Colonic mucosa (tissue), 4 donors: ENCODE results near the gene ERICH3. TPM values are rescaled to one million over a fixed set of nuclear protein-coding genes. Genes with fewer than 3 reads are reported as not detected.

Source experiments
- DNase-seq: peaks from one replicate; pipeline ENCODE4 v3.0.0-alpha.2; 2020
- H3K27ac ChIP-seq: fragments of 200-600 bp; one replicate; pipeline ENCODE4 v1.8.0; 2021
- H3K27me3 ChIP-seq: fragments of 200-600 bp; one replicate; pipeline ENCODE4 v1.8.0; 2021
- H3K36me3 ChIP-seq: fragments of 200-600 bp; one replicate; pipeline ENCODE4 v1.8.0; 2021
- H3K4me1 ChIP-seq: fragments of 200-600 bp; one replicate; pipeline ENCODE4 v1.8.0; 2021; ENCODE audit warnings: mild to moderate bottlenecking
- H3K4me3 ChIP-seq: fragments of 200-600 bp; one replicate; pipeline ENCODE4 v1.8.0; 2021
- H3K9ac ChIP-seq, 2 donors: one replicate each; pipeline ENCODE4 v1.7.0; 2013; ENCODE audit warnings: control low read depth in 2 of 2, low read depth in 2 of 2, low read length in 2 of 2
- H3K9me3 ChIP-seq: fragments of 200-600 bp; one replicate; pipeline ENCODE4 v1.8.0; 2021
- intact Hi-C: fragments of 100-400 bp; cut with DNase I; formaldehyde crosslinking; loops from one replicate; pipeline ENCODE4 v1.14.1; 2022
- total RNA-seq, 2 donors: library from RNA; stranded (reverse); fragmentation: NEBNext Ultra II Directional in 1 of 2; extraction: Animal tissue kit (Norgen Biotek cat#: 25700) in 1 of 2; gene quantifications; one replicate each; pipeline ENCODE4 v1.2.1, GENCODE V29; 2021
- TF ChIP-seq, protein P1 (sequence below): fragments of 200-600 bp; IDR thresholded peaks from one replicate; pipeline ENCODE4 v1.8.0; 2022; ENCODE audit warnings: antibody characterized with exemption, mild to moderate bottlenecking
- donor health status: healthy.
- donor health status: DM: no; HTN: no; CAD: no.
- donor health status: DM: no; HTN: no; CAD: no.

The ERICH3 gene
- total RNA-seq, 2 donors from 2014 or later, result 0.16 TPM; not detected in 1

DNA sequence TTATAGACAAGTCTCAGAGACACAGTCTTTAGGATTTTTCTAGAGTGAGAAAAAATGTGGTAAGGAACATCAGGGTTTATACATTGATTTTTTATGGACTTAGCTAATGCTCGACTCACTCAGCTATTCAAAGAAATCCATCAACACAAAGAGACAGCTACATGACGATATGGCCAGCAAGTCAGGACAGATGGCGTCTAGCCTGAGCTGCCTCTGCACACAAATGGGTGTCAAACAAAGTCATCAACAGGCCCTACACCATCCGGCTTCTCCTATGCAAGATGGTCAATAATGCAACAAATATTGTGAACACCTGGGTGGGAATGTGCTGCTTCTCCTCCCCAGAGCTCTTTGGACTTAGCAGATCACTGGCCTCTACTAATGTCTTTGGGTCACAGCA, 13.3 kb upstream of the ERICH3 start:
- H3K9ac ChIP-seq, result no peak overlapping the region
- H3K27ac ChIP-seq, result no peak overlapping the region
- H3K4me3 ChIP-seq, result no peak overlapping the region
- intact Hi-C loops, result no loop called here
- no peak for DNase-seq
- no peaks in the 10 kb centered on the region for H3K27me3 ChIP-seq
- TF ChIP-seq, protein P1, sequence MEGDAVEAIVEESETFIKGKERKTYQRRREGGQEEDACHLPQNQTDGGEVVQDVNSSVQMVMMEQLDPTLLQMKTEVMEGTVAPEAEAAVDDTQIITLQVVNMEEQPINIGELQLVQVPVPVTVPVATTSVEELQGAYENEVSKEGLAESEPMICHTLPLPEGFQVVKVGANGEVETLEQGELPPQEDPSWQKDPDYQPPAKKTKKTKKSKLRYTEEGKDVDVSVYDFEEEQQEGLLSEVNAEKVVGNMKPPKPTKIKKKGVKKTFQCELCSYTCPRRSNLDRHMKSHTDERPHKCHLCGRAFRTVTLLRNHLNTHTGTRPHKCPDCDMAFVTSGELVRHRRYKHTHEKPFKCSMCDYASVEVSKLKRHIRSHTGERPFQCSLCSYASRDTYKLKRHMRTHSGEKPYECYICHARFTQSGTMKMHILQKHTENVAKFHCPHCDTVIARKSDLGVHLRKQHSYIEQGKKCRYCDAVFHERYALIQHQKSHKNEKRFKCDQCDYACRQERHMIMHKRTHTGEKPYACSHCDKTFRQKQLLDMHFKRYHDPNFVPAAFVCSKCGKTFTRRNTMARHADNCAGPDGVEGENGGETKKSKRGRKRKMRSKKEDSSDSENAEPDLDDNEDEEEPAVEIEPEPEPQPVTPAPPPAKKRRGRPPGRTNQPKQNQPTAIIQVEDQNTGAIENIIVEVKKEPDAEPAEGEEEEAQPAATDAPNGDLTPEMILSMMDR, result no peak
- no peaks in the 10 kb centered on the region for H3K4me1 ChIP-seq
- no peaks in the 10 kb centered on the region for H3K9me3 ChIP-seq
- no peaks in the 10 kb centered on the region for H3K36me3 ChIP-seq

DNA sequence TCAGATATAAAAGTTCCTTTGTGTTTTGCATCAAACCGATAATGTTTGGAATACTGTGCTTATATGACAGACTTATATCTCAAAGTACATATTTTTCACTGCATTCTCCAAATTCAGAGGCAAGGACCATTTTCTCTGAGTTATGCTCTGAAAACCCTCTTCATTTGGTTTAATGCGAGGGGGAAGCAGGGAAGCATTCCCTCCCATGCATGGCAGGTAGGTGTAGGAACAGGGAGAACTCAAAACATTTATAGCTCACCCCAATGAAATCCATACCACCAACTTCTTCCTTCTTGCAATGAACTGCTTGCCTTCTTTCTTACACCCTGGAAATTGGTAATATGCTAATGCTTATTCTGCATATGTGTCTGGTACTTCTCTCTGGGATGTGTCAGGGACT, 10.7 kb upstream of the ERICH3 start:
- no peak for DNase-seq
- Histone ChIP-seq H3K9ac (no peak overlapping the region), H3K4me3 (no peak overlapping the region), H3K4me1 (no peaks in the 10 kb centered on the region), H3K27me3 (no peaks in the 10 kb centered on the region), H3K27ac (no peak overlapping the region), H3K36me3 (no peaks in the 10 kb centered on the region), H3K9me3 (no peaks in the 10 kb centered on the region)
- intact Hi-C loops, result no loop called here
- TF ChIP-seq, protein P1, result no peak

DNA sequence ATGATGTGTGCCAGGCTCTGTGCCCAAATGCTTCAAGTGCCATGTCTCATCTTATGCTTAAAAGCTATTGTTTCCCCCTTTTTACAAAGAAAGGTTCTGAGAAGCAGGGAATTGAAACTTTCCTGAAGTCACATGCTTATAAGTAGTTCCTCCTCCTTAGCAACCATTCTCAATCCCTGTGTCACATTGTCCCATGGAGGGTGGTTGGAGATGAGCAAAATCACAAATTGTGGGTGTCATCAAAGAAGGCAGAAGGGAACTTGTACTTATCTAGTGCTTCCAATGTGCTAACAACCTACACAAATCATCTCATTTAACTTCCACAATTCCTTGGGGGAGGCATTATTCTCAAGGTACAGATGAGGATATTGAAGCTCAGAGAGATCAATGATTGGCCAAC, 10.1 kb upstream of the ERICH3 start:
- DNase-seq, result no peak
- H3K4me3 ChIP-seq, result no peak overlapping the region
- H3K27ac ChIP-seq, result no peak overlapping the region
- intact Hi-C loops, result no loop called here
- no peaks in the 10 kb centered on the region for H3K4me1 ChIP-seq
- H3K36me3 ChIP-seq, result no peaks in the 10 kb centered on the region
- H3K9ac ChIP-seq, result no peak overlapping the region
- no peaks in the 10 kb centered on the region for H3K27me3 ChIP-seq
- H3K9me3 ChIP-seq, result no peaks in the 10 kb centered on the region
- TF ChIP-seq, protein P1, result no peak

DNA sequence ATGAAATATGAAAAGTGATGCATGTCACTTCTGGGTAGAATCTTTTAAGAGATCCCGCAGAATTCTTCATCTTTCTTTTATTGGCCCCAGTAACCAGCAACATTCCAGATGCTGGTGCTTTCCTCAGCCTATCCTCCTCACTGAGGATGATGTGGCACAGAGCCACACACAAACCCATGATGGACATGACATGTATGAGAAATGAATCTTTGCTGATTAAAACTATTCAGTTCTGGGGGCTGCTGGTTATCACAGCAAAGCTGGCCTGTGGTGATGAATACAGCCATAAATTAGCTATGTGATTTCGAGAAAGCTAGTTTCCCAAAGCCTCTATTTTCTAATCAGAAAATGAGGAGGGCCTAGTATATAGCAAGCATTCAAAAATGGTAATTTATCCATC, 8.3 kb upstream of the ERICH3 start:
- TF ChIP-seq, protein P1, result no peak
- intact Hi-C loops, result no loop called here
- DNase-seq, result no peak
- Histone ChIP-seq H3K4me3 (no peak overlapping the region), H3K4me1 (no peaks in the 10 kb centered on the region), H3K27me3 (no peaks in the 10 kb centered on the region), H3K27ac (no peak overlapping the region), H3K36me3 (no peaks in the 10 kb centered on the region), H3K9me3 (no peaks in the 10 kb centered on the region), H3K9ac (no peak overlapping the region)

DNA sequence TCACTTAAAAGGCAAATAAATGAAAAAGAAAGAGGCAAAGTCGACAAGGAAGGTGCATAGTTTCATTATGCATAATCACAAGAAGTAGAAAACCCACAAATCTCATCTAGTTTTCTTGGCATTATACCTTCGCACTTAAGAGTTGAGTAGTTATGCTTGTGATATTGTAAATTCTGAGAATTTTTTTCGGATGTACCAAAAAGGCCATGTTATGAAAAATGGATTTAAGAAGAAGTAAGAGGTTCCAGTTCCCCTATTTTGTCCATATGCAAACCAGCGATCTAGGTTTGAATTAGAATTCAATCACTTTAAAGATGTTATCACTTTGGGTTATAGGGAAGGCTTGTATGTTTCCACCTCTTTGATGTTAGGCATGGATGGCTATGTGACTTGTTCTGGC, 7.9 kb upstream of the ERICH3 start:
- no peaks in the 10 kb centered on the region for H3K36me3 ChIP-seq
- H3K27ac ChIP-seq, result no peak overlapping the region
- no peaks in the 10 kb centered on the region for H3K4me1 ChIP-seq
- no peaks in the 10 kb centered on the region for H3K9me3 ChIP-seq
- no peak for DNase-seq
- TF ChIP-seq, protein P1, result no peak
- H3K27me3 ChIP-seq, result no peaks in the 10 kb centered on the region
- H3K9ac ChIP-seq, result no peak overlapping the region
- intact Hi-C loops, result no loop called here
- no peak overlapping the region for H3K4me3 ChIP-seq

DNA sequence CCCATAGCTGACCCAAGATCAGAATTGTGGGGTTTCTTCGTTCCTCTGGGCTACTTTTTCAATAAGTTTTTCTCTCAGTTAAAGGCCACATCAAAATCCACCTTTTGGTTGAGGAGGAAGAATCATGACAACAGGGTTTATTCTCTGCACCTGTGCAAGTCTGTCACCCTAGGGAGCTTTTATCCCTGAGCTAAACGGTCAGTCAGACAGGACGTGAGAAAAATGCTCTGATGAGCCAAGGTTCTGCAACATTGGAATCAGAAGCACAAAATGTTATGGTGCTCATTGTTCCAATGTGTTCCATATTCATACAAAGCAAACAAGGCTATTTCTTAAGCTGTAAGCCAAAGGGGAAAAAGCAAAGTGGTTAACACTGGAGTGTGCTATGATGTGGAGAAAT, 7.4 kb upstream of the ERICH3 start:
- TF ChIP-seq, protein P1, result no peak
- Histone ChIP-seq H3K27ac (no peak overlapping the region), H3K4me1 (no peaks in the 10 kb centered on the region), H3K27me3 (no peaks in the 10 kb centered on the region), H3K9ac (no peak overlapping the region), H3K4me3 (no peak overlapping the region), H3K9me3 (no peaks in the 10 kb centered on the region), H3K36me3 (no peaks in the 10 kb centered on the region)
- intact Hi-C loops, result no loop called here
- DNase-seq, result no peak
